Naive thymus-derived CD4-positive, alpha-beta T cell (primary cell): ENCODE results near the gene ZDHHC13. TPM values are rescaled to one million over a fixed set of nuclear protein-coding genes. Genes with fewer than 3 reads are reported as not detected.

ENCODE experiments used
- ATAC-seq: fragments of 150-1000 bp; cut with Tn5 transposase; 2 replicates; pipeline ENCODE4 v1.10.0; 2021; ENCODE audit warnings: mild to moderate bottlenecking, moderate library complexity
- CTCF ChIA-PET: fragments of 350-600 bp; sonication (Branson Sonifier 250); formaldehyde crosslinking; loops from one replicate; lab custom pipeline; 2021; ENCODE audit warnings: antibody characterized with exemption; lab: Charles Lee
- POLR2A ChIA-PET: fragments of 350-600 bp; sonication (Branson Sonifier 250); formaldehyde crosslinking; loops from one replicate; lab custom pipeline; 2021; ENCODE audit warnings: antibody characterized with exemption, inconsistent platforms; lab: Charles Lee
- DNase-seq, 9 donors: peaks; one replicate each; pipeline versions ENCODE4 v3.0.0 to v3.0.0-alpha.2; 2020 to 2022; ENCODE audit warnings: mixed read lengths in 1 of 9
- H3K27ac ChIP-seq: one replicate; pipeline ENCODE4 v1.7.0; 2013; ENCODE audit warnings: mild to moderate bottlenecking, low read depth, low read length, moderate library complexity
- H3K27me3 ChIP-seq, 2 donors: one replicate each; pipeline ENCODE4 v1.7.0; 2013; ENCODE audit warnings: low read length in 2 of 2, mild to moderate bottlenecking in 2 of 2, moderate library complexity in 2 of 2; ENCODE audit not compliant: control insufficient read depth in 2 of 2, insufficient read depth in 2 of 2
- H3K36me3 ChIP-seq, 3 experiments: 1 replicate in 2 of 3; 2 replicates in 1 of 3; pipeline ENCODE4 v1.7.0; 2013; ENCODE audit warnings: low read length in 3 of 3, mild to moderate bottlenecking in 3 of 3, moderate library complexity in 1 of 3; ENCODE audit not compliant: insufficient read depth in 3 of 3, control insufficient read depth in 2 of 3
- H3K4me1 ChIP-seq, 2 donors: one replicate each; pipeline ENCODE4 v1.7.0; 2013; ENCODE audit warnings: low read length in 2 of 2, mild to moderate bottlenecking in 2 of 2, moderate library complexity in 1 of 2; ENCODE audit not compliant: control insufficient read depth in 2 of 2, insufficient read depth in 2 of 2
- H3K4me3 ChIP-seq: 2 replicates; pipeline ENCODE4 v1.7.0; 2013; ENCODE audit warnings: mild to moderate bottlenecking, low read length
- H3K9me3 ChIP-seq, 3 experiments: 1 replicate in 2 of 3; 2 replicates in 1 of 3; pipeline ENCODE4 v1.7.0; 2013; ENCODE audit warnings: low read length in 3 of 3; ENCODE audit not compliant: control insufficient read depth in 2 of 3
- H3K27ac Mint-ChIP-seq, 9 donors: one replicate each; pipeline ENCODE4 v1.8.0; 2020 to 2022; ENCODE audit warnings: mixed read lengths in 9 of 9, mild to moderate bottlenecking in 8 of 9, moderate library complexity in 5 of 9, inconsistent platforms in 2 of 9
- H3K27me3 Mint-ChIP-seq, 5 donors: one replicate each; pipeline ENCODE4 v1.8.0; 2021 to 2022; ENCODE audit warnings: mixed read lengths in 5 of 5, mild to moderate bottlenecking in 1 of 5
- H3K36me3 Mint-ChIP-seq, 5 donors: one replicate each; pipeline ENCODE4 v1.8.0; 2020 to 2022; ENCODE audit warnings: mixed read lengths in 5 of 5, mild to moderate bottlenecking in 3 of 5, inconsistent platforms in 1 of 5
- H3K4me1 Mint-ChIP-seq, 7 donors: one replicate each; pipeline ENCODE4 v1.8.0; 2020 to 2022; ENCODE audit warnings: mixed read lengths in 7 of 7, mild to moderate bottlenecking in 3 of 7, inconsistent platforms in 1 of 7
- H3K4me3 Mint-ChIP-seq, 10 donors: one replicate each; pipeline ENCODE4 v1.8.0; 2020 to 2022; ENCODE audit warnings: mild to moderate bottlenecking in 10 of 10, mixed read lengths in 10 of 10, moderate library complexity in 6 of 10, inconsistent platforms in 2 of 10
- H3K9me3 Mint-ChIP-seq, 11 donors: one replicate each; pipeline ENCODE4 v1.8.0; 2020 to 2022; ENCODE audit warnings: mixed read lengths in 11 of 11, mild to moderate bottlenecking in 4 of 11, inconsistent platforms in 1 of 11, moderate library complexity in 1 of 11
- intact Hi-C, 2 donors: fragments of 100-400 bp; cut with micrococcal nuclease; formaldehyde crosslinking; loops; one replicate each; pipeline ENCODE4 v1.15.1; 2023
- polyA plus RNA-seq, 2 donors: library from polyadenylated mRNA; unstranded; fragments of 300-500 nt; fragmentation: Illumina TruSeq; gene quantifications; one replicate each; pipeline ENCODE4 v1.2.3, GENCODE V29; 2021
- total RNA-seq, 6 experiments: library from RNA in 5 of 6; stranded (reverse) in 5 of 6; gene quantifications; 1 replicate in 5 of 6; 2 replicates in 1 of 6; pipeline ENCODE4 v1.2.3 and lab custom pipeline; 2021 to 2026

Gene ZDHHC13
- total and polyA plus RNA-seq, 7 experiments from 2014 or later: 6.8 to 21.3 (median 10.2) TPM

DNA sequence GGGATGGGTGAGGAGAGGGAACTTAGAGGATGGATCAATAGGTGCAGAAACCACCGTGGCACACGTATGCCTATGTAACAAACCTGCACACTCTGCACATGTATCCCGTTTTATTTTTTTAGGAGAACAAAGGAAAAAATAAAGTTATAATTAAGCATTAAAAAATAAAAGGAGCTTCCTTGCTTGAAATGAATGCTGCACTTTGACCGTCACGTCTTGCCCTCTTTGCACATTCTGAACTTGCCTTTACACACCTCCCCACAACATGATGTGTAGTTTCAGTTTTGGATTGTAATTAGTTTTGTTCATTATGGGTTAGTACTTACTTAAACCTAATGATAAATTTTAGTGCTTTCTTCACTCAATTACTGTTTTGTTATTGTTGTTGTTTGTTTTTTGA lies 87.9 kb downstream of the ZDHHC13 start:
- no peak overlapping the region for H3K27ac ChIP-seq
- Mint-ChIP-seq H3K36me3 (peaks cover 0 to 3% (median 0%) of the 10 kb centered on the region in 5 donors), H3K4me3 (no peak overlapping the region), H3K9me3 (peaks cover 0 to 2% (median 0%) of the 10 kb centered on the region in 11 donors), H3K27me3 (peaks cover 9 to 51% (median 29%) of the 10 kb centered on the region in 5 donors), H3K27ac (no peak overlapping the region), H3K4me1 (peaks cover 0 to 2% (median 0%) of the 10 kb centered on the region in 7 donors)
- H3K27me3 ChIP-seq: peaks cover 0 to 7% of the 10 kb centered on the region in 2 donors
- DNase-seq (no peak), ATAC-seq (no peak)
- POLR2A ChIA-PET: no interaction called here
- H3K4me3 ChIP-seq: no peak overlapping the region
- no peaks in the 10 kb centered on the region for H3K36me3 ChIP-seq
- intact Hi-C loops: no loop called here
- no peaks in the 10 kb centered on the region for H3K9me3 ChIP-seq
- no peaks in the 10 kb centered on the region for H3K4me1 ChIP-seq
- CTCF ChIA-PET: no interaction called here

DNA sequence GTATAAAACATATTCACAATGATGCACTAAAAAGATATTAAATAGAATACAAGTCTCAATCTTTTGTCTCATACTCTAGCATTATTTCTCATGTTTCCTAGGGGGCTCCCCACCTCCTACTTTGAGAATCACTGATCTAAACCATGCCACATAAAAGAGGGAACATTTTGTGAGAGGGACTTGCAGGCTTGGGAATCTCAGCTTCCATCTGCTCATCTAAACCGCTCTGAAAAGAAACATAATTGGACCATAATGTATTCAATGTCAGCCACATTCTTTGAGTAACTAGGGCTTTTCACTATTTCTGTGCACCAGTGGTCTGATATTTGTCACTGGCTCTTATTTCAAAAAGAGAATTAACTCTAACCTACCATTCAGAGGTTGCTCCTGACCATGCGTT lies 91.2 kb downstream of the ZDHHC13 start:
- Histone ChIP-seq H3K9me3 (no peaks in the 10 kb centered on the region), H3K27ac (no peak overlapping the region), H3K4me3 (no peak overlapping the region), H3K4me1 (no peaks in the 10 kb centered on the region), H3K27me3 (peaks cover 0 to under 1% of the 10 kb centered on the region in 2 donors), H3K36me3 (no peaks in the 10 kb centered on the region)
- peaks cover 9 to 30% (median 27%) of the 10 kb centered on the region in 5 donors for H3K27me3 Mint-ChIP-seq
- no peak overlapping the region for H3K27ac Mint-ChIP-seq
- peaks cover 0 to 2% (median 0%) of the 10 kb centered on the region in 11 donors for H3K9me3 Mint-ChIP-seq
- no peaks in the 10 kb centered on the region for H3K36me3 Mint-ChIP-seq
- intact Hi-C loops: no loop called here
- DNase-seq: no peak
- CTCF ChIA-PET: no interaction called here
- no peak for ATAC-seq
- H3K4me3 Mint-ChIP-seq: no peak overlapping the region
- POLR2A ChIA-PET: no interaction called here
- no peaks in the 10 kb centered on the region for H3K4me1 Mint-ChIP-seq

DNA sequence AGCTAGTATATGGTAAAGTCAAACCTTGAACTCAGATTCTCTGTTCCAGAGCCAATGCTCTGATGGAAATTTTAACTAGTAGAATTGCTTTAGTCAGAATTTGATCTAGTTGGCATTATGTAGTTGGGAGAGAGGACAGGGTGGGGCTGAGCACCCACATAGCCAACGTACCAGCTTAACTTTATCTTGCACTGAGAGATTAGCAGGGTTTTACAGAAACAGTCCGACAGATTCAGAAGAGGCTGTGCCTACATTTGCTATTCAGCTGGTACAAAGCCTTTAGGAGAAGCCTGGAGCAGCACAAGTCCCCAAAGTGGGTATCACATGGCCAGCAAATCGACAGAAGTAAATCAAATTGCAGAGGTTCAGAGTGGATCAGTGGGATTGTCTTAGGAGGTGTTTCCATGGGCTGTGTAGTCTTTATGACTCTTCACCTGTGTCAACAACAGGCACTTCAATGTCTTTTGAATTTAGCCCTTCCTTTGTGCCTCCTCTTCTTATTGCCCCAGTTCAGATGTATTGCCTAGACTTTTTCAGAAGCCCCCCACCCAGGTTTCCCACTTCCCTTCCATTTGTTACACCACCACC lies 92.1 kb downstream of the ZDHHC13 start:
- Mint-ChIP-seq H3K4me1 (no peaks in the 10 kb centered on the region), H3K27me3 (peaks cover 15 to 38% (median 27%) of the 10 kb centered on the region in 5 donors), H3K27ac (no peak overlapping the region), H3K9me3 (peaks cover 0 to 2% (median 0%) of the 10 kb centered on the region in 11 donors), H3K4me3 (no peak overlapping the region), H3K36me3 (no peaks in the 10 kb centered on the region)
- no peaks in the 10 kb centered on the region for H3K27me3 ChIP-seq
- no peaks in the 10 kb centered on the region for H3K4me1 ChIP-seq
- ChIA-PET CTCF (no interaction called here), POLR2A (no interaction called here)
- ATAC-seq: no peak
- intact Hi-C loops: no loop called here
- no peak for DNase-seq
- no peak overlapping the region for H3K27ac ChIP-seq
- H3K36me3 ChIP-seq: no peaks in the 10 kb centered on the region
- H3K4me3 ChIP-seq: no peak overlapping the region
- no peaks in the 10 kb centered on the region for H3K9me3 ChIP-seq

- no peaks in the 10 kb centered on the region for H3K4me1 Mint-ChIP-seq
- intact Hi-C loops: no loop called here
- Histone ChIP-seq H3K9me3 (no peaks in the 10 kb centered on the region), H3K27ac (no peak overlapping the region), H3K4me1 (no peaks in the 10 kb centered on the region), H3K4me3 (no peak overlapping the region), H3K36me3 (no peaks in the 10 kb centered on the region), H3K27me3 (no peaks in the 10 kb centered on the region)
- peaks cover 20 to 46% (median 28%) of the 10 kb centered on the region in 5 donors for H3K27me3 Mint-ChIP-seq
- POLR2A ChIA-PET: no interaction called here
- H3K27ac Mint-ChIP-seq: no peak overlapping the region
- ATAC-seq: no peak
- H3K36me3 Mint-ChIP-seq: no peaks in the 10 kb centered on the region
- CTCF ChIA-PET: no interaction called here
- DNase-seq: no peak
- peaks cover 0 to 2% (median 0%) of the 10 kb centered on the region in 11 donors for H3K9me3 Mint-ChIP-seq
- H3K4me3 Mint-ChIP-seq: no peak overlapping the region
Observed at GRCh38 chr11:19209617-19210370, 92.8 kb downstream of the ZDHHC13 start.

GRCh38 chr11:19216021-19216420 lies 99.1 kb downstream of the ZDHHC13 start:
- Histone ChIP-seq H3K4me3 (no peak overlapping the region), H3K27ac (no peak overlapping the region), H3K4me1 (no peaks in the 10 kb centered on the region), H3K9me3 (no peaks in the 10 kb centered on the region), H3K36me3 (no peaks in the 10 kb centered on the region), H3K27me3 (no peaks in the 10 kb centered on the region)
- Mint-ChIP-seq H3K27me3 (peaks cover 0 to 37% (median 19%) of the 10 kb centered on the region in 5 donors), H3K27ac (no peak overlapping the region), H3K36me3 (no peaks in the 10 kb centered on the region), H3K4me3 (no peak overlapping the region), H3K9me3 (peaks cover 0 to 2% (median 0%) of the 10 kb centered on the region in 11 donors), H3K4me1 (no peaks in the 10 kb centered on the region)
- ChIA-PET POLR2A (interaction anchor here (1.1 kb wide), 1 partner anchor 8 kb away, joined by 3 read pairs; no protein-coding TSS in a partner anchor), CTCF (no interaction called here)
- ATAC-seq: no peak
- intact Hi-C loops: no loop called here
- DNase-seq: no peak

DNA sequence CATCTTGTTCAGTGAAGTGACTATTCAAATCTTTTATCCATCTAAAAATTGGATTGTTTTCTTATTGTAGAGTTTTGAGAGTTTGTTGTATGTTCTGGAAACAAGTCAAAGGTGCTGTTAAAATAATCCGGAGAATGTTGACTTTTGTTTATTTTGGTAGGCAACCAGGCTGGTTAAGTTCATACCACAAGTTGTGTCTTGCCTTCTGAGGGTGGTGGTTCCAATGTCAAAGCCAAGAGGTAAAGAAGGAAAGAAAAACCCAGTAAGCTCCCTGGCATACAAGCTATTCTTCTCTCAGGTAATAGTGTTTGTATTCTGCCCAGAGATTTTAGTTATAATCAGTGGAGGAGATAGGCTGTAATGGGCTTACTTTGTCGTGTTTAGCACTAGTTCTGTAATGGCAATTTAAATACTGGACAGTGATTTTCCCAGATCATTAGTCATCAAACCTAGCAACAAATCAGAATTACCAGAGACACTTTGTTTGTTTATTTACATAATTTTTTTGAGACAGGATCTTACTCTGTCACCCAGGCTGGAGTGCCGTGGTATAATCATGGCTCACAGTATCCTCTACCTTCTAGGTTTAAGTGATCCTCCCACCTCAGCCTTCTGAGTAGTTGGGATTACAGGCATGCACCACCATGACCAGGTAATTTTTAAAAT lies 99.9 kb downstream of the ZDHHC13 start:
- peaks cover 0 to 2% (median 0%) of the 10 kb centered on the region in 11 donors for H3K9me3 Mint-ChIP-seq
- Histone ChIP-seq H3K27me3 (no peaks in the 10 kb centered on the region), H3K36me3 (no peaks in the 10 kb centered on the region), H3K4me3 (no peak overlapping the region), H3K9me3 (no peaks in the 10 kb centered on the region), H3K4me1 (no peaks in the 10 kb centered on the region), H3K27ac (no peak overlapping the region)
- H3K27me3 Mint-ChIP-seq: peaks cover 0 to 36% (median 19%) of the 10 kb centered on the region in 5 donors
- no peak overlapping the region for H3K4me3 Mint-ChIP-seq
- ChIA-PET CTCF (no interaction called here), POLR2A (no interaction called here)
- no peak overlapping the region for H3K27ac Mint-ChIP-seq
- H3K4me1 Mint-ChIP-seq: no peaks in the 10 kb centered on the region
- intact Hi-C loops: no loop called here
- DNase-seq (no peak), ATAC-seq (no peak)
- no peaks in the 10 kb centered on the region for H3K36me3 Mint-ChIP-seq
